Spleen (tissue), 13 donors: ENCODE results near the gene ELMOD2. TPM values are rescaled to one million over a fixed set of nuclear protein-coding genes. Genes with fewer than 3 reads are reported as not detected.

Source experiments
- DNase-seq: peaks from one replicate; pipeline ENCODE4 v3.0.0-alpha.2; 2020
- H3K27ac ChIP-seq, 8 donors: fragments of 200-600 bp; sonication (generic) in 7 of 8; 1 replicate in 4 of 8; 2 replicates in 4 of 8; pipeline versions ENCODE4 v1.5.0 to v1.8.0; 2016 to 2021; ENCODE audit warnings: inconsistent platforms in 4 of 8, mild to moderate bottlenecking in 4 of 8, moderate library complexity in 1 of 8
- H3K27me3 ChIP-seq, 7 donors: fragments of 200-600 bp; sonication (generic) in 6 of 7; replicated peaks in 1 of 7; 1 replicate in 4 of 7; 2 replicates in 3 of 7; pipeline versions ENCODE4 v1.5.0 to v1.8.0; 2016 to 2021; ENCODE audit warnings: inconsistent platforms in 3 of 7, mild to moderate bottlenecking in 1 of 7
- H3K36me3 ChIP-seq, 6 donors: fragments of 200-600 bp; sonication (generic) in 5 of 6; 1 replicate in 4 of 6; 2 replicates in 2 of 6; pipeline versions ENCODE4 v1.5.0 to v1.8.0; 2016 to 2021; ENCODE audit warnings: inconsistent platforms in 2 of 6
- H3K4me1 ChIP-seq, 6 donors: fragments of 200-600 bp; sonication (generic) in 5 of 6; 1 replicate in 3 of 6; 2 replicates in 3 of 6; pipeline versions ENCODE4 v1.5.0 to v1.8.0; 2016 to 2021; ENCODE audit warnings: inconsistent platforms in 3 of 6
- H3K4me3 ChIP-seq, 8 donors: fragments of 200-600 bp; sonication (generic) in 7 of 8; 1 replicate in 4 of 8; 2 replicates in 4 of 8; pipeline versions ENCODE4 v1.5.0 to v1.8.0; 2016 to 2021; ENCODE audit warnings: inconsistent platforms in 4 of 8, mild to moderate bottlenecking in 4 of 8, moderate library complexity in 2 of 8
- H3K9me3 ChIP-seq, 8 donors: fragments of 200-600 bp; sonication (generic) in 7 of 8; 1 replicate in 4 of 8; 2 replicates in 4 of 8; pipeline versions ENCODE4 v1.5.0 to v1.8.0; 2016 to 2021; ENCODE audit warnings: inconsistent platforms in 4 of 8
- CTCF ChIP-seq, 11 experiments: fragments of 200-600 bp in 7 of 11; fragments of 450-650 bp in 4 of 11; sonication (generic) in 4 of 11; IDR thresholded peaks in 8 of 11; conservative IDR thresholded peaks in 3 of 11; 1 replicate in 7 of 11; 2 replicates in 4 of 11; pipeline versions ENCODE4 v1.4.0 to v1.8.0; 2016 to 2021; ENCODE audit warnings: antibody characterized with exemption in 11 of 11, inconsistent platforms in 4 of 11, mild to moderate bottlenecking in 1 of 11
- POLR2A ChIP-seq, 3 donors: fragments of 450-650 bp; IDR thresholded peaks; one replicate each; pipeline ENCODE4 v1.5.1; 2017; ENCODE audit warnings: antibody characterized with exemption in 3 of 3, mild to moderate bottlenecking in 1 of 3
- POLR2AphosphoS5 ChIP-seq, 3 donors: sonication (generic); formaldehyde crosslinking; IDR thresholded peaks; one replicate each; pipeline ENCODE4 v1.5.1; 2017; ENCODE audit warnings: antibody characterized with exemption in 3 of 3
- WGBS, 5 donors: extraction: QIAGEN DNeasy Blood & Tissue Kit in 3 of 5; methylation state at CpG; one replicate each; pipeline versions ENCODE4 v1.1.5 to v1.1.7; 2013 to 2018; 5-methylcytosine and 5-hydroxymethylcytosine counted together
- intact Hi-C: fragments of 100-400 bp; cut with DNase I; formaldehyde crosslinking; loops from one replicate; pipeline ENCODE4 v1.15.0; 2023; ENCODE audit warnings: low total_unique reads
- long read RNA-seq, 2 donors: transcript quantifications; one replicate each; lab custom pipeline, GENCODE V29; 2026
- polyA plus RNA-seq, 3 donors: library from polyadenylated mRNA; stranded (reverse); fragments of 200-250 nt; gene quantifications; one replicate each; pipeline ENCODE4 v1.2.1, GENCODE V29; 2013
- total RNA-seq, 7 donors: library from RNA; depleted of rRNA in 3 of 7; stranded (reverse); fragments of >200 nt in 3 of 7; fragmentation: NEBNext Ultra II Directional in 4 of 7; extraction: Animal tissue kit (Norgen Biotek cat#: 25700) in 4 of 7; gene quantifications; one replicate each; pipeline versions ENCODE4 v1.1.0 to v1.2.1, GENCODE V29; 2016 to 2021
- donor health status: healthy with polysubstance abuse.
- donor health status: DM: no; HTN: no; CAD: no; lungs with moderate emphysema.
- donor health status: DM: no; HTN: no; CAD: no.
- donor health status: Bipolar disorder and iron deficiency.
- donor health status: healthy.
- donor health status: DM: no; HTN: no; CAD: no.
- donor health status: DM: yes; HTN: yes; CAD: no.

Gene ELMOD2
- total RNA-seq (10 to 100 TPM; 14.3 to 23.2 (median 20.6) TPM), polyA plus RNA-seq (1 to 10 TPM; 6.2 to 7.2 (median 6.5) TPM)
- long read RNA-seq, donor 1, full-length matches to known transcripts: 2 of 2 reads
- long read RNA-seq, donor 1, partial matches to known transcripts: 0 of 2 reads
- long read RNA-seq, donor 1, other reads (novel, unspliced or antisense): 0 of 2 reads
- long read RNA-seq, donor 2, full-length matches to known transcripts: 5 of 5 reads
- long read RNA-seq, donor 2, partial matches to known transcripts: 0 of 5 reads
- long read RNA-seq, donor 2, other reads (novel, unspliced or antisense): 0 of 5 reads

- Histone ChIP-seq H3K4me1 (peaks cover 4 to 32% (median 18%) of the 10 kb centered on the region in 6 donors), H3K27ac (peak within 1 kb of the TSS; percentile 84 to 95 (median 90)), H3K4me3 (peak within 1 kb of the TSS; percentile 66 to 94 (median 85)), H3K36me3 (peaks cover 0 to 17% (median 4%) of the 10 kb centered on the region in 6 donors), H3K9me3 (no peaks in the 10 kb centered on the region), H3K27me3 (no peaks in the 10 kb centered on the region)
- peak in 1 of 3 donors; percentile 15 for TF ChIP-seq POLR2A (IDR thresholded peaks at IDR 0.05)
- peak; percentile 93 to 94 (median 93) for TF ChIP-seq POLR2AphosphoS5 (IDR thresholded peaks at IDR 0.05)
- TF ChIP-seq CTCF (IDR thresholded peaks at IDR 0.05 in 8 of 11, conservative IDR thresholded peaks at IDR 0.05 in 3 of 11): peak; percentile 87 to 96 (median 93)
- WGBS, 5 donors: 0 to 1% (median 0%) methylated on average over 32 to 77 of the region's 77 CpGs
- DNase-seq: peak; percentile 100
- intact Hi-C loops: no loop called here
Observed at GRCh38 chr4:140523857-140524742, at the start of gene ELMOD2. TSS of gene ELMOD2 (plus strand) at chr4:140524168. CDS start at chr4:140525429, 1,261 bp downstream.

GRCh38 chr4:140483445-140483844 is 40.5 kb upstream of the ELMOD2 start:
- intact Hi-C loops: no loop called here
- DNase-seq: no peak
- Histone ChIP-seq H3K27ac (no peak overlapping the region), H3K27me3 (peaks cover 0 to 3% (median 0%) of the 10 kb centered on the region in 7 donors), H3K4me3 (no peak overlapping the region), H3K9me3 (peaks cover 0 to 16% (median 9%) of the 10 kb centered on the region in 8 donors), H3K36me3 (no peaks in the 10 kb centered on the region), H3K4me1 (no peaks in the 10 kb centered on the region)
- no peak for TF ChIP-seq CTCF (IDR thresholded peaks at IDR 0.05 in 8 of 11, conservative IDR thresholded peaks at IDR 0.05 in 3 of 11)
- TF ChIP-seq POLR2AphosphoS5 (IDR thresholded peaks at IDR 0.05): no peak
- no peak for TF ChIP-seq POLR2A (IDR thresholded peaks at IDR 0.05)
- 80 to 94% (median 91%) methylated on average over 4 of the region's 4 CpGs for WGBS, 5 donors

- Histone ChIP-seq H3K4me1 (no peaks in the 10 kb centered on the region), H3K4me3 (no peak overlapping the region), H3K27me3 (peaks cover 0 to 2% (median 0%) of the 10 kb centered on the region in 7 donors), H3K9me3 (peaks cover 0 to 16% (median 9%) of the 10 kb centered on the region in 8 donors), H3K36me3 (no peaks in the 10 kb centered on the region), H3K27ac (no peak overlapping the region)
- 44 to 74% (median 58%) methylated on average over 1 of the region's 1 CpG for WGBS, 5 donors
- no peak for DNase-seq
- intact Hi-C loops: no loop called here
- TF ChIP-seq CTCF (IDR thresholded peaks at IDR 0.05 in 8 of 11, conservative IDR thresholded peaks at IDR 0.05 in 3 of 11) (no peak), POLR2AphosphoS5 (IDR thresholded peaks at IDR 0.05) (no peak), POLR2A (IDR thresholded peaks at IDR 0.05) (no peak)
Observed at GRCh38 chr4:140485939-140486338, 38.0 kb upstream of the ELMOD2 start.

GRCh38 chr4:140497405-140497746 is 26.6 kb upstream of the ELMOD2 start:
- no peak for DNase-seq
- no peak overlapping the region for H3K27ac ChIP-seq
- no peak for TF ChIP-seq POLR2AphosphoS5 (IDR thresholded peaks at IDR 0.05)
- TF ChIP-seq CTCF (IDR thresholded peaks at IDR 0.05 in 8 of 11, conservative IDR thresholded peaks at IDR 0.05 in 3 of 11): no peak
- TF ChIP-seq POLR2A (IDR thresholded peaks at IDR 0.05): no peak
- no peaks in the 10 kb centered on the region for H3K9me3 ChIP-seq
- H3K27me3 ChIP-seq: peaks cover 0 to 78% (median 50%) of the 10 kb centered on the region in 7 donors
- intact Hi-C loops: no loop called here
- peaks cover 0 to 13% (median 8%) of the 10 kb centered on the region in 6 donors for H3K4me1 ChIP-seq
- no peaks in the 10 kb centered on the region for H3K36me3 ChIP-seq
- peak overlapping the region in 2 of 8 donors; percentile 19 to 57 for H3K4me3 ChIP-seq
- WGBS, 5 donors: 71 to 88% (median 75%) methylated on average over 11 of the region's 11 CpGs
